RPMI7951 (cell line): Measurements from ENCODE around the gene CASP10. TPM values are rescaled to one million over a fixed set of nuclear protein-coding genes. Genes with fewer than 3 reads are reported as not detected.
"Not testable (repeated sequence)": the region's sequence is repeated elsewhere in the genome, so short reads cannot be mapped to it uniquely, and the experiment has no call there.

ENCODE experiments used
- DNase-seq: peaks from one replicate; pipeline ENCODE4 v3.0.0-alpha.2; 2012; ENCODE audit warnings: low read depth
- total RNA-seq: library from RNA; depleted of rRNA; stranded (reverse); fragments of >200 nt; shearing (Covaris generic); gene quantifications from 2 replicates; pipeline ENCODE4 v1.2.3, GENCODE V29; 2014; rRNA removed

CASP10 gene, protein sequence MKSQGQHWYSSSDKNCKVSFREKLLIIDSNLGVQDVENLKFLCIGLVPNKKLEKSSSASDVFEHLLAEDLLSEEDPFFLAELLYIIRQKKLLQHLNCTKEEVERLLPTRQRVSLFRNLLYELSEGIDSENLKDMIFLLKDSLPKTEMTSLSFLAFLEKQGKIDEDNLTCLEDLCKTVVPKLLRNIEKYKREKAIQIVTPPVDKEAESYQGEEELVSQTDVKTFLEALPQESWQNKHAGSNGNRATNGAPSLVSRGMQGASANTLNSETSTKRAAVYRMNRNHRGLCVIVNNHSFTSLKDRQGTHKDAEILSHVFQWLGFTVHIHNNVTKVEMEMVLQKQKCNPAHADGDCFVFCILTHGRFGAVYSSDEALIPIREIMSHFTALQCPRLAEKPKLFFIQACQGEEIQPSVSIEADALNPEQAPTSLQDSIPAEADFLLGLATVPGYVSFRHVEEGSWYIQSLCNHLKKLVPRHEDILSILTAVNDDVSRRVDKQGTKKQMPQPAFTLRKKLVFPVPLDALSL
- total RNA-seq: 7.4 and 8.5 TPM in 2 replicates

- peak; percentile 85 for DNase-seq
Observed at GRCh38 chr2:201182650-201183364, at the start of gene CASP10. TSS of gene CASP10 (plus strand) at chr2:201183141. CDS start at chr2:201185778, 2,637 bp downstream.

- DNase-seq: no peak
Observed at GRCh38 chr2:201135386-201135785, 47.6 kb upstream of the CASP10 start.

GRCh38 chr2:201136889-201137321 lies 46.0 kb upstream of the CASP10 start:
- no peak for DNase-seq

DNA sequence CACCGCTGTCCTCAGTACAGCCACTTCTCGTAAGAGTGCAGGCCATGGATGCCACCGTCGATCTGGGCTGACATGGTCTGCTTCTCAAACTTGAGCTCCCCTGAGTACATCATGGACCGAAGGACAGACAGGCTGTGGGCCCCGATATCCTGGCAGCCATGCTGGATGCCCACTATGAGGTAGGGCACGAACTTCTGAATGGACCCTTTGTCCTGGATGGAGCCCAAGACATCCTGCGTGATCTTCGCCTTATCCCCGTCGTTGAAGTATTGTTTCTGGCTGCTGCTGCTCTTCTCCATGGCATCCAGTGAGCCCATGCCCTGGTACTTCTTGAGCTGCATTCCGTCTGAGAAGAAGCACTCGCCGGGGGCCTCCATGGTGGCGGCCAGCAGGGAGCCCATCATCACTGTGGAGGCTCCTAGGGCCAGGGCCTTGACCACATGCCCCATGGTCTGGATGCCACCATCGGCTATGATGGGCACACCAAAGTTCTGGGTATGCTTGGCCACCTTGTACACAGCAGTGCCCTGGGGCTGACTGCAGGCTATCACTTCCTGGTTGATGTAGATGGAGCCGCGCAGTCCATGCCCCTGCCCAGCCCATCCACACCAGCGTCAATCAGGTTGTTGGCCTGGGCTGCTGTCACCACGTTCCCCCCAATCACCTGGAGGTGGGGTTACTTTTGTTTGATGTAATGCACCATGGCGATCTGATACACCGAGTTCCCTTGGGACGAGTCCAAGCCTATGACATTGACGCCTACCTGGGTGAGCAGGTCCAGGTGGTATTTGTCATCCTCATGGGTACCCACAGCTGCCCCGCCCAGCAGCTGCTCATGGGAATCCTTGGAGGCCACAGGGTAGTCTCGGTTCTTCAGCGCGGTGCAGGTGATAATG lies 45.2 kb upstream of the CASP10 start:
- DNase-seq: no peak

DNA sequence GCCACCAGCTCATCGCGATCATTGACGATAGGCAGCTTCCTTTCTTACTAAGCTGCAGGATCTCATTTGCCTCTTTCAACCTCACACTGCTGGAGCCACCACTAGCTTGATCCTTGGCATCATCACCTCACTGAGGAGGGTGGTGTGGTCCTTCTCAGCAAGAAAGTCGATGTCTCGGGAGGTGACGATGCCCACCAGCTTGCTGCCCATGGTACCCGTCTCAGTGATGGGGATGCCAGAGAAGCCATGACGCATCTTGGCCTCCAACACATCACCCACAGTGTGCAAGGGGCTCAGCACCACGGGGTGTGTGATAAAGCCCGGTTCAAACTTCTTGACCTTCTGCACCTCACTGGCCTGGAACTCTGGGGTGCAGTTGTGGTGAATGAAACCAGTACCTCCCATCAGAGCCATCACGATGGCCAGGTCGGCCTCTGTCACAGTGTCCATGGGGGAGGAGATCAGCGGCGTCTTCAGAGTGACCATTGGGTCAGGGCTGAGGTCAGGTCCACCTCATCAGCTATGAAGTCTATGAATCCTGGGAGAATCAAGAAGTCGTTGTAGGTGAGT lies 44.5 kb upstream of the CASP10 start:
- DNase-seq: no peak

- DNase-seq: not testable (repeated sequence)
Observed at GRCh38 chr2:201138986-201139781, 43.8 kb upstream of the CASP10 start.

DNA sequence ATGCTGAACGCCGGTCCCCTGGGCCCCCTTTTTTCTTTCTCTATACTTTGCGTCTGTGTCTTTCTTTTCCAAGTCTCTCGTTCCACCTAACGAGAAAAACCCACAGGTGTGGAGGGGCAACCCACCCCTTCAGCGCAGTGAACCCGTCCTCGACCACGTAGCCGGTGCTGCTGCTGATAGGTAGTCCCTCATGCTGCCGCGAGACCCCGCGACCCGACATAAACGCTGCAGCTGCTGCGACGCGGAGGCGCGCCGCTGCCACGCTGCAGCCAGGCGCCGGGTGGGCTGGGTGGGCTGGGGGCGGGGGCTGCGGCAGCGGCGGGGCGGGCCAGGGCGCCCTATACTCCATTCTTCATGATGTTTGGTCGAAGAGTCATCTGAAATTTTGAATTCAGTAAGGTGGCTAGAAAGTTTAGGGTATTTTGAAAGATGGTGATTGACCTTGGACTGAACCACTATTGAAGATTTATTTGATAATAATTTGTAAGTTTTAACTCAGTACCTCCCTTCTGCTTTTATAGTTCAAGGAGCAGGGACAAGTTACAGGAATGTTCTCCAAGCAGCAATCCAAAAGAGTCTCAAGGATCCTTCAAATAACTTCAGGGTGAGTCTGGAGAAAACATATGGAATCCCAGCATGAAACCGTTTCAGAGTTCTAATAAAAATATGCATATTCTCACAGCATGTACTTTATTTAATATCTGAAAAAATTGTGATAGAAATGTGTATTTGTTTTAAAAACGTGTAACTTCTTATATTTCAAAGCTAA lies 42.9 kb upstream of the CASP10 start:
- DNase-seq: no peak

GRCh38 chr2:201144101-201145051 lies 38.6 kb upstream of the CASP10 start:
- no peak for DNase-seq

DNA sequence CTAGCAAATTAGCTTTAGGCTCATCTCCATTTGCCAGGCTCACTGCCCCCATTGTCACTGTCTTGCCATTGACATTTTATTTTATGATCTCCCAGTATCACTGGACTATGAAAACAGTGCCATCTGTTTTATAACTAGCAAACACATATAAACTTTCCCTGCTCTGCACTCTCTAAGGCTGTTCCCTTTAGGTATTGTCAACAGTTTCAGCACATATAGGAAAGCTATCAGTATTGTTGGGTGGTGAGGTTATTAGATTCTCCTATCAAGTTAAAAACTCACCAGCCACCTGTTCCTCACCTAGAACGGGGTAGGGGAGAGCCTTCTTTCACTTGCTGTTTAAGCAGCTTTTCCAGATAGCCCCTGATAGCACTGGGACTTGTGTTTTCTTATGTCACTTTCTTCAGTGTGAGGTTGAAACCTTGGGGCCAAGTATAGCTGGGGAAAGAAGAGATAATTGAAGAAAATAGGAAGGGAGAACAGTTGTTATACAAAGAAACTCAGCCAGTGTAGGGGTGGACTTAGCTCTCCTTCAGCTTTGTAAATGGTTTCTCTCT lies 34.4 kb upstream of the CASP10 start:
- no peak for DNase-seq

DNA sequence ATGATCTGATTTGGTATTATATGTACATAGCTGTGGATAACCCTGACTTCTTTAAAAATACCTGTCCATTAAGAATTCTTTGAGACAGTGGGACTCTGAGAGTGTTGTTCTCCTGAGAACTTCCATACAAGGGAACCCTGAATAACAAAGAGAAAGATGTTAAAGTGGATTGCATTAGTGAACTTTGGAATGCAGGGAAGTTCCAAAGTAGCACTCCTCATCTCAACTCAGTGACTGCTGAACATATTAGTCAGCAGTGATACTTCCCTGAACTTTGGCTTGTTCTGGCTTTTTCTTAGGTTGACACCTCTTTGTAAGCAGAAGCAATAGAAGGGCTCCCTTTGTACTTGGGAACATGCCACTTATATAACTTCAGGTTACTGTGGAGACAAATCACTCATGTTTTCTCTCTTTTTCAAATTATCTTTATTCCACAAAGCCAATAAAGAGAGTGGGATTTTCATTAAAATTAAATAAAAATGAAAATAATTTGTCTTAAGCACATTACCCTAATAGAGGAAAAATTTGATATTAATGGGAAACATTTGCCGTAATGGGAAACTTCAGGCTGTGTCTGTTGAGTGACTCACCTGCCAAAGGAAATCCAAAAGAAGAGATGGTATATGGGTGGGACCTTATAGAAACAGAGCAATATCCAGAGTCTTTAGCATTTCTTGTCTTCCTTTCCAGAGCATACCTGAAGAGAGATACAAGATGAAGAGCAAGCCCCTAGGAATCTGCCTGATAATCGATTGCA lies 33.7 kb upstream of the CASP10 start:
- peak; percentile 84 for DNase-seq

DNA sequence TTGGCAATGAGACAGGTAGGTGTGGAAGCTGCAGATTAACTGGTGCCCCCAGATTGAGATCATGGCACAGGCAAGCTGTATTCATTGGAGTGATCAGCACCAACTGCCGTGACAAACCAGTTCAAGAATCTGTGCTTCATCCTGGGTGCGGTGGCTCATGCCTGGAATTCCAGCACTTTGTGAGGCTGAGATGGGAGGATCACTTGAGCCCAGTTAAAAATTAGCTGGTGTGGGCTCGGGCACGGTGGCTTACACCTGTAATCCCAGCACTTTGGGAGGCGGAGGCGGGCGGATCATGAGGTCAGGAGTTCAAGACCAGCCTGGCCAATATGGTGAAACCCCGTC lies 33.1 kb upstream of the CASP10 start:
- DNase-seq: peak; percentile 68

GRCh38 chr2:201150454-201151020 lies 32.4 kb upstream of the CASP10 start:
- peak; percentile 46 for DNase-seq

GRCh38 chr2:201151127-201151981 lies 31.6 kb upstream of the CASP10 start:
- DNase-seq: peak; percentile 86

- DNase-seq: no peak
Observed at GRCh38 chr2:201152517-201152916, 30.4 kb upstream of the CASP10 start.

- DNase-seq: no peak
Observed at GRCh38 chr2:201152999-201153815, 29.7 kb upstream of the CASP10 start.
